Heart right ventricle (tissue), 16 donors: ENCODE data around the gene FUT3. TPM values are rescaled to one million over a fixed set of nuclear protein-coding genes. Genes with fewer than 3 reads are reported as not detected.

Source experiments
- ATAC-seq, 8 donors: fragments of 200-7000 bp; cut with Tn5 transposase; one replicate each; pipeline ENCODE4 v1.9.1; 2020; ENCODE audit warnings: mild to moderate bottlenecking in 8 of 8, moderate library complexity in 8 of 8, moderate number of reproducible peaks in 1 of 8
- DNase-seq, 2 donors: peaks; one replicate each; pipeline ENCODE4 v3.0.0-alpha.2; 2020
- H3K27ac ChIP-seq, 10 donors: fragments of 200-600 bp; sonication (generic) in 2 of 10; one replicate each; pipeline versions ENCODE4 v1.5.0 to v1.8.0; 2020 to 2022; ENCODE audit warnings: mild to moderate bottlenecking in 3 of 10
- H3K27me3 ChIP-seq, 7 donors: fragments of 200-600 bp; one replicate each; pipeline ENCODE4 v1.8.0; 2021 to 2022; ENCODE audit warnings: mild to moderate bottlenecking in 2 of 7
- H3K36me3 ChIP-seq, 9 donors: fragments of 200-600 bp; sonication (generic) in 1 of 9; one replicate each; pipeline versions ENCODE4 v1.5.0 to v1.8.0; 2020 to 2022; ENCODE audit warnings: mild to moderate bottlenecking in 2 of 9
- H3K4me1 ChIP-seq, 9 donors: fragments of 200-600 bp; sonication (generic) in 1 of 9; one replicate each; pipeline versions ENCODE4 v1.5.0 to v1.8.0; 2020 to 2022; ENCODE audit warnings: mild to moderate bottlenecking in 4 of 9
- H3K4me3 ChIP-seq, 10 donors: fragments of 200-600 bp; sonication (generic) in 2 of 10; one replicate each; pipeline versions ENCODE4 v1.5.0 to v1.8.0; 2020 to 2022; ENCODE audit warnings: mild to moderate bottlenecking in 7 of 10, moderate library complexity in 2 of 10
- H3K9me3 ChIP-seq, 11 donors: fragments of 200-600 bp in 10 of 11; sonication (generic) in 2 of 11; one replicate each; pipeline versions ENCODE4 v1.5.0 to v1.8.0; 2013 to 2022; ENCODE audit warnings: mild to moderate bottlenecking in 2 of 11, control low read depth in 1 of 11, moderate library complexity in 1 of 11
- CTCF ChIP-seq, 9 donors: fragments of 200-600 bp; sonication (generic) in 2 of 9; IDR thresholded peaks; one replicate each; pipeline versions ENCODE4 v1.5.0 to v1.8.0; 2021 to 2022; ENCODE audit warnings: antibody characterized with exemption in 9 of 9, mild to moderate bottlenecking in 5 of 9, moderate library complexity in 1 of 9
- WGBS, 2 donors: extraction: QIAGEN DNeasy Blood & Tissue Kit; methylation state at CpG; one replicate each; pipeline ENCODE4 v1.1.7; 2013; ENCODE audit warnings: inconsistent platforms in 1 of 2; 5-methylcytosine and 5-hydroxymethylcytosine counted together
- intact Hi-C, 10 donors: fragments of 100-400 bp; cut with DNase I; formaldehyde crosslinking; loops; one replicate each; pipeline versions ENCODE4 v1.11.1 to v1.14.2; 2022
- polyA plus RNA-seq, 2 donors: library from polyadenylated mRNA; stranded (reverse); fragments of 200-250 nt; gene quantifications; one replicate each; pipeline ENCODE4 v1.2.3, GENCODE V29; 2013
- total RNA-seq, 10 donors: library from RNA; stranded (reverse); fragmentation: NEBNext Ultra II Directional in 3 of 10; extraction: Animal tissue kit (Norgen Biotek cat#: 25700) in 3 of 10; gene quantifications; one replicate each; pipeline versions ENCODE4 v1.2.1 to v1.2.4, GENCODE V29; 2021 to 2023
- donor health status: Arrhythmogenic right ventricular cardiomyopathy.
- donor health status: ischemic (EF 13 %, LVEDD 7.1; RV severe dilation, severe dysfunction).
- donor health status: healthy with polysubstance abuse.
- donor health status: DM: no; HTN: yes; CAD: no.
- donor health status: DM: no; HTN: no; CAD: no.
- donor health status: ischemic (EF 25% LVEDD 6.9; RV normal size, moderate dysfunction).
- donor health status: ischemic (EF 25% LVEDD 5.7; RV mildly dilated, moderate dysfunction).
- donor health status: healthy.
- donor health status: DM: yes; HTN: yes; CAD: no.
- donor health status: Ischemic cardiomyopathy.
- donor health status: ischemic (EF 35%, LVEDD 5.7; RV mildly dilated, moderate dysfunction).
- donor health status: nonischemic (EF 11% LVEDD 7.7; RV severe dilation, severe dysfunction).
- donor health status: DM: yes; HTN: yes; CAD: no.
- donor health status: PGD.
- donor health status: ischemic (EF 29% LVEDD 5.4; RV normal size, mild dysfunction).
- donor health status: nonischemic (EF 23%, LVEDD 6.1; RV moderate dilation, normal function).

The FUT3 gene
- total and polyA plus RNA-seq, 12 donors, result 0.01 TPM; not detected in 11

GRCh38 chr19:5832527-5833216 is 18.6 kb downstream of the FUT3 start:
- DNase-seq (no peak), ATAC-seq (no peak)
- 84 to 88% methylated on average over 6 of the region's 6 CpGs for WGBS, 2 donors
- no peak for TF ChIP-seq CTCF (IDR thresholded peaks at IDR 0.05)
- H3K27ac ChIP-seq, result no peak overlapping the region
- no peaks in the 10 kb centered on the region for H3K9me3 ChIP-seq
- H3K4me1 ChIP-seq, result peaks cover 0 to 19% (median 3%) of the 10 kb centered on the region in 9 donors
- intact Hi-C loops, result loop anchor here in 2 of 10 donors (5.0 to 10.0 kb wide), 2 partner anchors 45 to 52 kb away; no protein-coding TSS in a partner anchor
- no peak overlapping the region for H3K4me3 ChIP-seq
- H3K36me3 ChIP-seq, result no peaks in the 10 kb centered on the region
- peaks cover 0 to 36% (median 23%) of the 10 kb centered on the region in 7 donors for H3K27me3 ChIP-seq

- Histone ChIP-seq H3K9me3 (no peaks in the 10 kb centered on the region), H3K27me3 (peaks cover 0 to 36% (median 27%) of the 10 kb centered on the region in 7 donors), H3K4me3 (no peak overlapping the region), H3K27ac (no peak overlapping the region), H3K36me3 (no peaks in the 10 kb centered on the region), H3K4me1 (peaks cover 0 to 21% (median 3%) of the 10 kb centered on the region in 9 donors)
- DNase-seq, result no peak
- ATAC-seq, result no peak
- intact Hi-C loops, result loop anchor here in 2 of 10 donors (5.0 to 10.0 kb wide), 2 partner anchors 45 to 53 kb away; no protein-coding TSS in a partner anchor
- whole genome bisulfite sequencing, 2 donors, result 81 to 83% methylated on average over 21 to 22 of the region's 22 CpGs
- no peak for TF ChIP-seq CTCF (IDR thresholded peaks at IDR 0.05)
These were observed 19.2 kb downstream of the FUT3 start for GRCh38 chr19:5832061-5832460.

DNA sequence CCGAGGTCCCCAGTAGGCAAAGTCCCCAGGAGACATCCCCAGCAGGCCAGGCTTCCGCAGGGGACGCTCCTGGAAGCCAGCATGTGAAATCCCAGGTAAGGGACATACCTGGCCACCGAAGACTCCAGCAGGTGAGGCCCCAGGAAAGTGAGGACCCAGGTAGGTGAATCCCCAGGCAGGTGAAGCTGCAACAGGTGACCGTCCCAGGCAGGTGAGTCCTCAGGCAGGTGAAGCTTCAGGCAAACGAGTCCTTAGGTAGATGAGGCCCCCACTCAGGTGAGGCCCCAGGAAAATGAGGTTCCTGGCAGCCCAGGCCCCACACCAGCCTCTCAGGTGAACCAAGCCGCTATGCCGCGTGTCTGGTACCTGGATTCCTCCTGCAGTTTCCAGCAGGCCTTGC is 20.1 kb downstream of the FUT3 start:
- no peak for DNase-seq
- H3K4me1 ChIP-seq, result peaks cover 0 to 25% (median 3%) of the 10 kb centered on the region in 9 donors
- no peak for ATAC-seq
- H3K27me3 ChIP-seq, result peaks cover 0 to 39% (median 27%) of the 10 kb centered on the region in 7 donors
- intact Hi-C loops, result loop anchor here in 2 of 10 donors (5.0 to 10.0 kb wide), 2 partner anchors 46 to 54 kb away; no protein-coding TSS in a partner anchor
- no peaks in the 10 kb centered on the region for H3K36me3 ChIP-seq
- H3K9me3 ChIP-seq, result no peaks in the 10 kb centered on the region
- H3K27ac ChIP-seq, result no peak overlapping the region
- TF ChIP-seq CTCF (IDR thresholded peaks at IDR 0.05), result no peak
- no peak overlapping the region for H3K4me3 ChIP-seq
- 82 to 88% methylated on average over 9 of the region's 9 CpGs for WGBS, 2 donors

DNA sequence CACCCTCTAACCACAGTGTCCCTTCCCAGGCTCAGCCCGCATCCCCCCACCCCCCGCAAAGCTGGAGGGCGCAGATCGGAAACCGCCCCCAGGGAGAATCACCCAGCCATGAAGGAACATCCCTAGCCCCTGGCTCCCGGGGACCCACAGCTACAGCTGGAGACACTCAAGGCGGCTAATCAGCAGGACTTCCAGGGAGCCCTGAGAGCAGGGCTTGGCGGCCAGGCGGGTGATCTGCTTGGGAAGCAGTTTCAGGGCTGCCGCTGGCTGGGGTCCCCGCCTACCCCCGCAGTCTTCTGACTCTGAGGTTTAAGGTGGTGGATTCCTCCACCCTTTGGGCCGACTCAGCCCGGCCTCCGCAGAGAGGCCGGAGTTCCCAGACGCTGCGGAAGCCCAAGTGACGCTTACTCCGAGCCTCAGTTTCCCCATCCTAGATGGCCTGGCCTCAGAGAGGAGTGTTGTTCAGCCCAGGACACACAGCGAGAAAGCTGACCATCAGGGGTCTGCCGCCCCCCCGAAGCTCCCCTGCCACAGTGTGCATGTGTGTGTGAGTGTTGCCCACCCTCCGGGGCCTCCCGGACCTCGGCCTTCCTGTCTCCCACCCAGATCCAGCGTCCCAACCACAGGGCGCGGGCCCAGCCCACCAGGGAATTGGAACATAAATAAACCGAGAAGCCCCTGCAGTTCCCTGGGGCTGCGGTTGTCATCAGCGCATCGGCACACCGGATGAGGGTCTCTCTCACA is 21.5 kb downstream of the FUT3 start:
- peak overlapping the region in 7 of 10 donors; percentile 44 to 80 (median 71) for H3K27ac ChIP-seq
- 53 to 59% methylated on average over 34 of the region's 34 CpGs for WGBS, 2 donors
- intact Hi-C loops, result loop anchor here in 5 of 10 donors (5.0 to 10.0 kb wide), 4 partner anchors 48 to 63 kb away; no protein-coding TSS in a partner anchor

More for the DNA sequence above, 21.5 kb downstream of the FUT3 start:
- no peaks in the 10 kb centered on the region for H3K9me3 ChIP-seq
- no peaks in the 10 kb centered on the region for H3K36me3 ChIP-seq
- peak overlapping the region in 2 of 10 donors; percentile 38 to 40 for H3K4me3 ChIP-seq
- no peak for TF ChIP-seq CTCF (IDR thresholded peaks at IDR 0.05)
- ATAC-seq (no peak), DNase-seq (no peak)
- peaks cover 0 to 39% (median 27%) of the 10 kb centered on the region in 7 donors for H3K27me3 ChIP-seq
- H3K4me1 ChIP-seq, result peaks cover 0 to 25% (median 3%) of the 10 kb centered on the region in 9 donors
